AG09319 (cell line): ENCODE data around the gene CFB.

Experiments used
- DNase-seq: peaks from one replicate; pipeline ENCODE4 v3.0.0-alpha.2; 2010; ENCODE audit warnings: low read depth; ENCODE audit errors: extremely low read depth
- TF ChIP-seq, protein P1 (sequence below): IDR thresholded peaks from 2 replicates; pipeline ENCODE4 v1.5.1; 2011; ENCODE audit warnings: low read depth, mild to moderate bottlenecking, inconsistent platforms, low read length, moderate library complexity

Gene CFB

DNA sequence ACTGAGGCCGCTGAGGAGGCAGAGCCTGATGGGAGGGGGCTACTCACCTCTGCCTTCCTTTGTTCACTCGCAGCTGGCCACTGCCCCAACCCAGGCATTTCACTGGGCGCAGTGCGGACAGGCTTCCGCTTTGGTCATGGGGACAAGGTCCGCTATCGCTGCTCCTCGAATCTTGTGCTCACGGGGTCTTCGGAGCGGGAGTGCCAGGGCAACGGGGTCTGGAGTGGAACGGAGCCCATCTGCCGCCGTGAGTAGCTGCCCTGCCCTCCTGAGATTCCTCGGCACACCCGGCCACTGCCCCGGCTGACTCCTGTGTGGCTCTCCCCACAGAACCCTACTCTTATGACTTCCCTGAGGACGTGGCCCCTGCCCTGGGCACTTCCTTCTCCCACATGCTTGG lies 12.4 kb upstream of the CFB start:
- TF ChIP-seq, protein P1, sequence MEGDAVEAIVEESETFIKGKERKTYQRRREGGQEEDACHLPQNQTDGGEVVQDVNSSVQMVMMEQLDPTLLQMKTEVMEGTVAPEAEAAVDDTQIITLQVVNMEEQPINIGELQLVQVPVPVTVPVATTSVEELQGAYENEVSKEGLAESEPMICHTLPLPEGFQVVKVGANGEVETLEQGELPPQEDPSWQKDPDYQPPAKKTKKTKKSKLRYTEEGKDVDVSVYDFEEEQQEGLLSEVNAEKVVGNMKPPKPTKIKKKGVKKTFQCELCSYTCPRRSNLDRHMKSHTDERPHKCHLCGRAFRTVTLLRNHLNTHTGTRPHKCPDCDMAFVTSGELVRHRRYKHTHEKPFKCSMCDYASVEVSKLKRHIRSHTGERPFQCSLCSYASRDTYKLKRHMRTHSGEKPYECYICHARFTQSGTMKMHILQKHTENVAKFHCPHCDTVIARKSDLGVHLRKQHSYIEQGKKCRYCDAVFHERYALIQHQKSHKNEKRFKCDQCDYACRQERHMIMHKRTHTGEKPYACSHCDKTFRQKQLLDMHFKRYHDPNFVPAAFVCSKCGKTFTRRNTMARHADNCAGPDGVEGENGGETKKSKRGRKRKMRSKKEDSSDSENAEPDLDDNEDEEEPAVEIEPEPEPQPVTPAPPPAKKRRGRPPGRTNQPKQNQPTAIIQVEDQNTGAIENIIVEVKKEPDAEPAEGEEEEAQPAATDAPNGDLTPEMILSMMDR = no peak
- DNase-seq = no peak

DNA sequence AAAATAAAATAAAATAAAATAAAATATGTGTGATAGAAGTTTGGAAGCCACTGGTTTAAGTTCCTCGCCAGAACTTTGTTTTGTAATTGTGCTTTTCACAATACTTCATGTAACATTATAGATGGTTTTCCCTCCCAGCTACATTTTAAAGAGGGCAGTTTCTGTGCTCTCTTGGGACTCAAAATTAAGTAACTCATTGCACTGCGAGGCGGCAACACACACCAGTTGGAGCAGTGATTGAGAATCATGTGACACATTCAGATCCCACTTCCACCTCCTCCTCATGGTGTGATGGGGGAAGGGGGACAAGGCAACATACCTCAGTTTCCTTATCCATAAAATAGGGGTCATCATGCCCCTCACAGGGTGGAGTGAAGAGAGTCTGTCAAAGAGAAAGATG lies 10.9 kb upstream of the CFB start:
- no peak for DNase-seq
- TF ChIP-seq, protein P1 = no peak

DNA sequence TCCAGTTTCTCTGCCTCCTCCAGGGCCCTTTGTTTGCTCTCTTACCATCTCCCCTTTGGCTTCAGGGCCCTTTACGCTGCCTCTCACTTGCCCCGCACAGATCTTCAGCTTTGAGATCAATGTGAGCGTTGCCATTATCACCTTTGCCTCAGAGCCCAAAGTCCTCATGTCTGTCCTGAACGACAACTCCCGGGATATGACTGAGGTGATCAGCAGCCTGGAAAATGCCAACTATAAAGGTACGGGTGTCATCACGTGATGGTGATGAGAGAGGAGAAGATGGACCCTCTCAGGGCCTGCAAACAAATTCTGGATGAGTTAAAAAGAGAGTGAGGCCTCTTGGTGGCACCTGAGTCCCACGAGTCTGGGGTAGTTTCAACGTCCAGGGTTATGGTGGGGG lies 10.1 kb upstream of the CFB start:
- DNase-seq = no peak
- TF ChIP-seq, protein P1 = no peak

DNA sequence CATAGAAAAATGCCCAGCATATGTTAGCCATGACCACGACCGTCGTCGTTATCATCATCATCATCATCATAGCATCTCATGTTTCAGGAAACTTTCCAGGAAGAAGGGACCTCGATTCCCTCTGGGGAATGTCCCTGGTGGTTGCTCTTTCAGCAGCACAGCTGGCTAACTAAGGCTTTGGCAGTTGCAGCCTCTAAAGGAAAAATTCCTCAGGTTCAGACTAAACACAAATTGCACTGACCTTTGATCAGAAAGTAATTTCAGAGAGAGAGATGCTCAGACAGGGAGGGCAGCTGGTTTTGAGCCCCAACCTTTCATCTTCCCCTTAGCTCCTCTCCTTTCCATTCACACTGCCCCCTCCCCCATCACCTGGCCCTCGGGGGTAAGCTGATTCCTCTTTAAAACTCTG lies 5.6 kb upstream of the CFB start:
- no peak for DNase-seq

GRCh38 chr6:31943742-31944141 lies 2.2 kb upstream of the CFB start:
- no peak for DNase-seq
- TF ChIP-seq, protein P1 = no peak

More for the DNA sequence above, 5.6 kb upstream of the CFB start:
- TF ChIP-seq, protein P1 = no peak

GRCh38 chr6:31945154-31945506 lies 765 bp upstream of the CFB start:
- TF ChIP-seq, protein P1 = no peak
- no peak for DNase-seq

DNA sequence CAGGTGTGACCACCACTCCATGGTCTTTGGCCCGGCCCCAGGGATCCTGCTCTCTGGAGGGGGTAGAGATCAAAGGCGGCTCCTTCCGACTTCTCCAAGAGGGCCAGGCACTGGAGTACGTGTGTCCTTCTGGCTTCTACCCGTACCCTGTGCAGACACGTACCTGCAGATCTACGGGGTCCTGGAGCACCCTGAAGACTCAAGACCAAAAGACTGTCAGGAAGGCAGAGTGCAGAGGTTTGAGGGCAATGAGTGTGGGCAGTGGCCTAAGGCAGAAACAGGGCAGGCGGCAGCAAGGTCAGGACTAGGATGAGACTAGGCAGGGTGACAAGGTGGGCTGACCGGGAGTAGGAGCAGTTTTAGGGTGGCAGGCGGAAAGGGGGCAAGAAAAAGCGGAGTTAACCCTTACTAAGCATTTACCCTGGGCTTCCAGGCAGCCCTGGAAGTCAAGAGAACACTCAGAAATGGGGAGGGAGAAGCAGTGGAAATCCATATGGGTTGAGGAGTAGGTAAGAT lies 533 bp downstream of the CFB start:
- TF ChIP-seq, protein P1 = no peak
- DNase-seq = no peak
